ENCODE results near the gene DNAJC1.
"Not testable (repeated sequence)": the region's sequence is repeated elsewhere in the genome, so short reads cannot be mapped to it uniquely, and the experiment has no call there.

Gene DNAJC1

GRCh38 chr10:21724020-21724589, 279.4 kb downstream of the DNAJC1 start:
- no peak for DNase-seq

GRCh38 chr10:21722209-21722608, 281.3 kb downstream of the DNAJC1 start:
- no peak for DNase-seq

GRCh38 chr10:21721000-21721665, 282.4 kb downstream of the DNAJC1 start:
- DNase-seq, result peak; percentile 35

- no peak for DNase-seq
Measured at GRCh38 chr10:21720090-21720489, 283.4 kb downstream of the DNAJC1 start.

GRCh38 chr10:21719502-21719901, 284.0 kb downstream of the DNAJC1 start:
- DNase-seq, result no peak

GRCh38 chr10:21717437-21718054, 286.0 kb downstream of the DNAJC1 start:
- DNase-seq, result not testable (repeated sequence)

- no peak for DNase-seq
Measured at GRCh38 chr10:21715531-21716195, 287.9 kb downstream of the DNAJC1 start.

- no peak for DNase-seq
Measured at GRCh38 chr10:21712975-21713374, 290.6 kb downstream of the DNAJC1 start.

- DNase-seq, result no peak
Measured at GRCh38 chr10:21707498-21707897, 296.0 kb downstream of the DNAJC1 start.

Data from fibroblast of skin of back (primary cell).